ENCODE results near the gene CALCR.
A peak's percentile ranks its signal among the peaks of the same experiment; 100 is the strongest.

Gene CALCR

DNA sequence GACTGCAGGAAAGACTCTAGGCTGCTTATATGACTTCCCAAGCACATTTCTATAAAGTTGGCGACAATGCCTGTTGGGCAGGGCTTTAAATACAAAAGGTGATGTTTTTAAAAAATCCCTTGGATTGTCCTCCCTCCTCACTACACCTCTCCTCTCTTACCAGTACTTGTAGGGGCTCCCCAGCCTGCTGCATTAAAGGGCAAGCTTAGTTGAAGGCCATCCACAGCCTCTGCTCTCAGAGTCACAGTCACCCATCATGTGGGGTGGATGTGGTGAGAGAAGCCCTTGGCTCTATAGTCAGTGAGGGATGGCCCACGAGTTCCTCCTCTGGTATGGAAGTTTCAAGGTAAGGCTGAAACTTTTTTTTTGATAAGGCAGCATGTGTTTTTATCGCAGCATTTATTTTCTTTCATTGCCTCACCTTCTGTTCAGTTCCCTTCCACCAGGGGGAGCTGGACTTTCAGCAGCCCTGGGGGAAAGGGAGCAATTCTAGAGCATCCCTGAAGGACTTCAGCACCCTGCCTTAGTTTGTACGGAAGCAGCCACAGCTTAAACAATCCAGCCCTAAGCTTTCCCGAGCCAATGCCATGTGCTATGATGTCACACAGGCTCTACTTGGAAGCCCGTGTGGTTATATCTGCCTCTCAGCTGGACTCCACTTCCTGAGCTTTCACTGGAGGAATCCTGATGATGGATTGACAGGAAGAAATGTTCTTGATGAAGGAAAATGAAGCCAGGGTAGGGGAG lies 131.9 kb downstream of the CALCR start:
- DNase-seq: peak; percentile 23

DNA sequence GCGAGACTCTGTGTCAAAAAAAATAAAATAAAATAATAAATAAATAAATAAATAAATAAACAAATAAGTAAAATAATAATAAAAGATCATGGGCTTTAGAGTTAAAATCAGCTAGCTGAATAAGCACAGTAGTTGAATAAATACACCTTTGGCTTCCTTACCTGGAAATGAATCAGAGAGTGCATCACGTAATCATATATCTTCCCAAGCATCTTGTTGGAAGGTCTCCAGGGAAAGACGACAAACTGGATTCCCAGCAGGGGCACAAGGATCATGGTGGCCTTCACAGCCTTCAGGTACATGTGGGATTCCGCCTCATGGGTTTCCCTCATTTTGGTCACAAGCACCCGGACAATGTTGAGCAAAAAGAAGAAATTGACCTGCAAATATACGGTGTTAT lies 138.7 kb downstream of the CALCR start:
- DNase-seq: no peak

DNA sequence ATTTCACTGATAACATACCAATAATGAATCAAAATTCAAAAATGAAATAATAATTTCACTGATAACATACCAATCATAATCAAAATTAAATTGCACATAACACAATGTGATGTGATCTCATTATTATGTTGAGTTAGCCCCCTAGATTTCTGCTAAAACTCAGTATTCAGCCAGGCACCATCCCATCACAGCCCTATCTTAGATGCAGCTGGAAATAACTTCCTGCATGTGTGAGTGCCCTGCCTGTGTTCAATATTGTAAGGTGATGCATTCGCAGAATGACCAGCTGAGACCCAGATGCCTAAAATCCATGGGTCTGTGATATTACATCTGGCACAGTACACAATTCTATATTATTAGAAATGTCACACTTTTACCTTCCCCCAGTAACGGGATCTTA lies 142.4 kb downstream of the CALCR start:
- no peak for DNase-seq

DNA sequence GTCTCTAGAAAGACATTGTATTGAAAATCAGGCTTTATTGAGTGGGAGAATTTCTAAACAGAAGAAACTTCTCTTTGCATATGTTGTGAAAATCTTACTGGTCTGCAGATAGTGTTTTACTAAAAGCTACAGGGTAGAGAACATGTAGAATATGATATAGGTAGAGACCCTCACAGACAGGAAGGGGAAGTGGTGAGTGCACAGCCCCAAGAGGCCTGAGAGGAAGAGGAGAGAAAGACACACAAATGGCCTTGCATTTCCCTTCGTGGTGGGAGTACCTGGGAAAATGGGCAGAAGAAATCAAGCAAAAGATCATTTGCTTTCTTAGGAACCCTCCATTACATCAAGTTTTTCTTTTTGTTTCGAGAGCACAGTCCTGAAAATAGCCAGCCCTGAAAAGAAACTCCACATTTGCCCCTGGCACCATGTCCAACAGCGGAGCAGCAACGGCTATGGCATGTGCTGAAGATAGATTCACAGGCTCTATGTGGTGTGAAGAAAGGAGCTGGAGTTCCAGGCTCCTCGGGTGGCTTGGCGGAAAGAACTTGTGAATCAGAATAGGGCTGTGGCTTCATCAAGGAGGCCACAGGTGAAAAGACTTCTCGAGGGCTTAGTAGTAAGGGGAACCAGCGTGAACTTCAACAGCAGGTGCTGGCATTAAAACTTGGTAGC lies 143.5 kb downstream of the CALCR start:
- no peak for DNase-seq

DNA sequence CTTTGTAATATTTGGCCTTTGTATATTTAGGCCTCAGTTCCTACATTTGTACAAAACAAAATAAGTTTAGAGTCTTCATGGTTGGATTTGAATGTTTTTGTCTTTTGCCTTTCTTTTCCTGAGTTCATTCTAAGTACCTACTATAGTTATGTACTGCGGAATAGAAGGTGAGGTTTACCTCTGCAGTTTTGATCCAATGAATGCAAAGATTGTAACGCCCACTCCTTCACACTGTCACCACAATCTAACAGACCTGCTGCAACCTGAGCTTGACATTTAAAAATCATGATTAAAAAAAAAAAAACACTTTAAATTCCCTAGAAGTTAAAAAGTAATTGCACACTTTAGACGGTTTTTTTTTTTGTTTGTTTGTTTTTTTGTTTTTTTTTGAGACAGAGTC lies 145.0 kb downstream of the CALCR start:
- DNase-seq: no peak

DNA sequence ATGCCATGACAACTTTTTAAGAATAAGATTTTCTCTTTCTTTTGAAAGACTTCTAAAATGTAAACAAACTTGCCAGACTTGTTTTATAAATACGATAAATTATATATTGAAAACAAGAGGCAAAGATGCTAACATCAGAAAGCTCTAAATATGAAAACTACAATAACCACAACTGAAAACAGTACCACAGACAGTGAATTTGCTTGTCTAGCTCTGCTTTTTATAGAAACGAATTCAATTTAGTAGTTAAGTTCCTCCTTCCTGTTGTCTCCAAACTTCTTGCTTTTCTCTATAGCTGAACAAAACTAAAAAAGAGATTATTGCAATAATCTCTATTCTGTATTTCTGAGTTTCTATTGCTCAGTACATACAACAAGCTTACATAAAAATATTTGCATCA lies 147.4 kb downstream of the CALCR start:
- no peak for DNase-seq

DNA sequence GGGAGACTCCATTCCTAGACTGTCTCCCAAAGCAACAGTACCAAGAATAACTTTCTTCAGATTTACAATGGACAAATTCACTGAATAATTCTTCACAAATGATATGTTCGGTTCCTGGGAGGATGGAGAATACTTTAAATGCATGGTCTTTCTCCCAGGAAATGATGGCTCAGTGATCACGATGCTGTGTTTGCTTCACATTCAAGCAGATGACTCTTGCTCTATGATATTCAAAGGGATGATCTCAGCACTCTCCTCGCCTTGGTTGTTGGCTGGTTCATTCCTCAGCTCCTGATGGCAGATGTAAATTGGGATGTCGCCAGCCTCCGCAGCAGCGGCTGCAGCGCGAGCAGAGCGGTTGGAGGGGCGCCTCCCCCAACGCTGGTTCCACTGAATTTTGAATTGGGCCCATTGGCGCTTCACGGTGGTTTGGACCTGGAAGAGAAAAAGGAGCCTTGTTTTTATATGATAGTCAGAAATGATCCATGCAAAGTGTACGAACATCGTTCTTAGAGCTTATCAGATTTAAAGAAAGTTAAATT lies 148.3 kb downstream of the CALCR start:
- DNase-seq: no peak

DNA sequence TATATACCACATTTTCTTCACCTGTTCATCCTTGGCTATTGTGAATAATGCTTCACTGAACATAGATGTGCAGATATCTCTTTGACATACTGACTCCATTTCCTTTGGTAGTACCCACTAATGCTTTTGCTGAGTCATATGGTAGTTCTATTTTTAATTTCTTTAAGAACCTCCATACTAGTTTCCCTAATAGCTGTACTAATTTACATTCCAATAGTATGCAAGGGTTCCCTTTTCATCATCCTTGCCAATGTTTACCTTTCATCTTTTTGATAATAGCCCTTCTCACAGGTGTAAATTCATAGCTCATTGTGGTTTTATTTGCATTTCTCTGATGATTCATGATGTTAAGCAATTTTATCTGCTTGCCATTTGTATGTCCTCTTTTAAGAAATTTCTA lies 159.9 kb downstream of the CALCR start:
- no peak for DNase-seq

DNA sequence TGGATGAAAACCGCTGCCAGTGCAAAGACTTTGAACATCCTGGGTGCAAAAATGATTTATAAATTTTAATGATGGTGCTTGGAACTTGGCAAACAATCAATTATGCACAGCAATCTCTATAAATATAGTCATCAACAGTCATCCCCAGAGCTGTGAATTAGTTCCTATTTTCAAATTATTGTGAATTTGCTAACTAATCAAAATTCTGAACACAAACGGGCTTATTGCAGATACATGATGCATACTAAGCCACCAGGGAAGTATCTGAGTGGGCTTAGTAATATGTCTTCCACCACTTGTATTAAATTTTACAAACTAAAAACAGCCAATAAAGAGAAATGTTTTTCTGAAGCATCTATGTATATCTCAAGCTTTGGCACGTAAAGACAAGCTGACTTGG lies 165.2 kb downstream of the CALCR start:
- no peak for DNase-seq

DNA sequence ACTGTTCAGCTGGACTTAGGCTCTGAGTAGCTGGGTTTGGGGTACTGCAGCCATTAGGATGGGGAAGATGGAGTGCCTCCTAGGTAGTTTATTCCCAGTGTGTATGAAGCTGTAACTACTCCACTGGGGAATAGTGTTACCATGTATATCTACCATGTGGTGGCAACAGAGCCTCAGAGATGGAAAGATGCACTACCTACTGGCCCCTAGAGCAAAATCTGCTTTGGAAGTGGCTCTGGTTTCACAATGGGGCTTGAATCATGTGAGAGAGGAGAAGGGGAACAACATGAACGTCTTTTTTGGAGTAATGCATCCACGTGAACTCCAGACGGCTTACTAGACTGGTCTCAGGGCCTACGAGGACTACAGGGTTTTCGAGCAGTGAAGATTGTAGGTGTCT lies 167.3 kb downstream of the CALCR start:
- DNase-seq: no peak

DNA sequence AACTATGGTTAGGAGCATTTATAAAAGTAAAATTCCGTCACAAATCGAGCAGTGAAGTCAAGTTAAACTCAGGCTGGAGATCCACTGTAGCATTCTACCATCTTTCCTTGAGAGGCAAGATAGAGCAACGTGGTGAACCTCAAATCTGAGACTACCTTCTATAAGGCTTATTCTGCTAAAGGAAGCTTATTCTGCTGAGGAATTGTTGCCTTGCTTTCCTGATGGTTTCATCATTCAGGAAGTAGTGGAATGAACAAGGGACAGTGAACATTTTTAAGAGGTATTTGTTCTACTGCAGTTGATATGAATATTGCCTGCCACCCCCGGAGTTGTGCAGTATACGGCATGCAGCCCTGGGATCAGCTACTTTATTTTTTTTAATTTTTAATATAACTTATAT lies 171.6 kb downstream of the CALCR start:
- DNase-seq: peak; percentile 18

DNA sequence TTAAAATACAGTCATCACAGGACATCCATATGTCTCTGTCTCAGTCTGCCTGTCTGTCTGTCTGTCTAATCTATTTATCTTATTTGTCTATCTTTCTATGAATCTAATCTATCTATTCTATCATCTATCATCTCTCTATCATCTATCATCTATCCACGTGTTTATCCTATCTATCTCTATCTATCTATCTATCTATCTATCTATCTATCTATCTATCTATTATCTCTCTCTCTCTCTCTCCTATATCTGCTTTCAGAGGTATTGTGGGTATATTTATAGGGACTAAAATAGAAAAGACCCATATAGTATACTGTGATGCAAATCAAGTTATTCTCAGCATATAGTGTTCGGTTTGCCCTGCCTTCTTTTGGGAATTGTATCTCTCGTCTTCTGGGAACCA lies 174.9 kb downstream of the CALCR start:
- DNase-seq: no peak

DNA sequence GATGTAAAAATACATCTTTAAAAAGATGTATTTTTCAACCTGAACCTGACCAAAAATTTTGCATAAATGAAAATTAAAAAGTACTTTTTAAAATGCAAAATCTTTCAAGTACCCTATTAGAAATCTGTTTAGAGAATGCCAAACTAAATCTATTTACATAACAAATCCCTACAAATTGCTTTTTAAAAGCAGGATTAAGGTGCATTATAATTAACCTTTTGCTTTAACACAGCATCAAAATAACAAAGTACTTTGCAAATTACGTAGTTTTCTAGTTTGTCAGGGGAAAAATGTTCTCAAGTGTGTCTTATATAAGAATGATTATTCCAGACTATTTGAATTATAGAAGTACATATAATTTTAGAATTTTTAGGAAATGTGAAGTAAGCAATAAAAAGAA lies 181.5 kb downstream of the CALCR start:
- DNase-seq: no peak

DNA sequence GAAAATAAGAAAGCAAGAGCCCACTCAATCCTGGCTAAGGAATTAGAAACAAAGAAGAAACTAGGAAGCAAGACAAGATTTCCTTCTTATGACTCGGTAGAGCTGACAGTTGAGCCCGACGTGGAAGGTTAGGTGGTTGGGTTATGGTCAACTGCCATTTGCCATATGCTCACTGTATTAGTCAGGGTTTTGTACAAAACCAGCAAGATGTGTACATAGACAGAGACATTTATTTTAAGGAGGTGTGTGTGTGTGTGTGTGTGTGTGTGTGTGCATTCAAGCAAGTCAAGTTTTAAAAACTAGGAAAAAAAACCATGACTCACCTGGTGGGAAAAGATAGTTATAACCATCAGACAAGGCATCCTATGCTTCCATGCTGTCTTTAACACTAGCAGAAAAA lies 183.9 kb downstream of the CALCR start:
- DNase-seq: no peak

DNA sequence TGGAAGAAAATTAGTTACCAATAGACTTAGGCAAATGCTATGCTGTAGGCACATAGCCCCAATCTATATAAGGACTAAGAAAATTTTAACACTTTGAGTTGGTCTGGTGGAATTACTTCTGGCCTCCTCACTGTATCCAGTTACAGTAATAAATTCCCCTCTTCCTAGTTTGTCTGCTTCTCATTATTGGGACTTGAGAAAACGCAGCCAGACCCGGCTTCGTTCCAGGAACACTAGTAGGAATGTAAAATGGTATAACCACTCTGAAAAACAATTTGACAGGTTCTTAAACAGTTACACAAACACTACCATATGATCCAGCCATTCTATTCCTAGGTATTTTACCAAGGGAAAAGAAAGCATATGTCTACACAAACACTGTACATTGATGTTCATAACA lies 192.2 kb downstream of the CALCR start:
- peak; percentile 36 for DNase-seq

DNA sequence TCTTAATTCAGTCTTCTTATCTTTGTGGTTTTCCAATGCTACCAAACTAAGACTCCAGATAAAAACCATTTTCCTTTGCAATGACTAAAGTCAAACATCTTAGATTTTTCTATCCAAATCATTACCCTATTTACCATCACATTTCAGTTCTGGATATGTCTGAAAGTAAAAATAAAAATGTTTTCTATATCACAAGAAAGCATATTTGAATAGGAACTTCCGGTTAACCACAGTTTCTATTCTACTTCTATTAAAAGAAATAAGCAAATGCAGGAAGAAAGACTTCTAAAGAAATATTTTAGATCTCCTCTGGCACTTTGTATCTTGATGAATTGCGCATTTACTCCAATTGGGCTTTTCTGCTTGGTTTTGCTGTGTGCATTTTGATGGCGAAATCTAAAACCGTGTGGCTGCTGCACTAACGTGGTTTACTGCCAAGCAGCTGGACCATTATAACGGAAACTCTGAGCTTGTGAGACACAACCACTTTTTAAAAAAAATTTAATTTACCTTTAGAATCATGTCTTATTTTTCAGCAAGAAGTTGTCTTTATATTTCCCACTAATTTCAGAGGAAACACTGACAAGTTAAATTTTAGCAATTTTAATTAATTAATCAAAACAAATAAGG lies 196.3 kb downstream of the CALCR start:
- DNase-seq: no peak

DNA sequence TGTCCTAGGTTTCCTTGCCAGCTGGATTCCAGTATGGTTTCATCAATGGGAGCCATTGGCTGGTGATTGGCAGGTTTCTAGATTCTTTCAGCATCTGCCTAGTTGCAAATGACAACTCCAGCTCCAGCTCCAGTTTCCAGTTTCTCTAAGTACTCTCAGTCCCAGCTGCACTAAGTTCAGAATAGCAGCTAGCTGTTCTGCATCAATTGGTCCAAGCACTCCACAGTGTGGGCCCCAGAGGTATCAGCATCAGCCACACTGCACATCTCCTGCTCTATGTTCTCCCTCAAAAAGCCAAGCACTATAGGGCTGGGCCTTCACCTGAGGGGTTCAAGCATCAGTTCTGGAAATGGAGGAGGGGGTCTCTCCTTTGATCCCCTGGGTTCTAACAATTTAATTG lies 198.9 kb downstream of the CALCR start:
- DNase-seq: no peak

Data from fibroblast of upper back skin (primary cell).